ENCODE results near the gene TOP2A. TPM values are rescaled to one million over a fixed set of nuclear protein-coding genes. Genes with fewer than 3 reads are reported as not detected.
"Not testable (repeated sequence)": the region's sequence is repeated elsewhere in the genome, so short reads cannot be mapped to it uniquely, and the experiment has no call there.

The TOP2A gene
- total and polyA plus RNA-seq, 4 donors: 0.25 to 4.4 (median 1.9) TPM

GRCh38 chr17:40409540-40409939, 8.2 kb downstream of the TOP2A start:
- intact Hi-C loops (cut with DNase I); ATAC-seq (ENCODE audit: low FRiP score): not testable (repeated sequence)

GRCh38 chr17:40407460-40407859, 10.2 kb downstream of the TOP2A start:
- DNase-seq (no peak), ATAC-seq (ENCODE audit: low FRiP score) (no peak)
- Histone ChIP-seq H3K4me3 (ENCODE audit: low read length in 2 of 2) (no peak overlapping the region), H3K36me3 (ENCODE audit: control insufficient read depth in 1 of 2, insufficient read depth in 2 of 2, low read length in 1 of 2) (no peaks in the 10 kb centered on the region), H3K27ac (ENCODE audit: low read depth in 1 of 2, low read length in 2 of 2) (no peak overlapping the region), H3K4me1 (ENCODE audit: control insufficient read depth in 1 of 2, insufficient read depth in 2 of 2, low read length in 2 of 2) (no peaks in the 10 kb centered on the region), H3K9me3 (ENCODE audit: control insufficient read depth, low read length) (no peaks in the 10 kb centered on the region), H3K27me3 (ENCODE audit: control insufficient read depth in 1 of 2, insufficient read depth in 2 of 2, low read length in 1 of 2) (no peaks in the 10 kb centered on the region)
- WGBS, 2 donors: 94 to 97% methylated on average over 3 of the region's 3 CpGs
- intact Hi-C loops (cut with DNase I): no loop called here

More at GRCh38 chr17:40409540-40409939, 8.2 kb downstream of the TOP2A start:
- DNase-seq; H3K9me3 ChIP-seq (ENCODE audit: control insufficient read depth, low read length); H3K4me1 ChIP-seq (ENCODE audit: control insufficient read depth in 1 of 2, insufficient read depth in 2 of 2, low read length in 2 of 2); H3K27ac ChIP-seq (ENCODE audit: low read depth in 1 of 2, low read length in 2 of 2); H3K36me3 ChIP-seq (ENCODE audit: control insufficient read depth in 1 of 2, insufficient read depth in 2 of 2, low read length in 1 of 2); H3K4me3 ChIP-seq (ENCODE audit: low read length in 2 of 2); H3K27me3 ChIP-seq (ENCODE audit: control insufficient read depth in 1 of 2, insufficient read depth in 2 of 2, low read length in 1 of 2): not testable (repeated sequence)
- 74 to 77% methylated on average over 4 of the region's 4 CpGs for WGBS, 2 donors

DNA sequence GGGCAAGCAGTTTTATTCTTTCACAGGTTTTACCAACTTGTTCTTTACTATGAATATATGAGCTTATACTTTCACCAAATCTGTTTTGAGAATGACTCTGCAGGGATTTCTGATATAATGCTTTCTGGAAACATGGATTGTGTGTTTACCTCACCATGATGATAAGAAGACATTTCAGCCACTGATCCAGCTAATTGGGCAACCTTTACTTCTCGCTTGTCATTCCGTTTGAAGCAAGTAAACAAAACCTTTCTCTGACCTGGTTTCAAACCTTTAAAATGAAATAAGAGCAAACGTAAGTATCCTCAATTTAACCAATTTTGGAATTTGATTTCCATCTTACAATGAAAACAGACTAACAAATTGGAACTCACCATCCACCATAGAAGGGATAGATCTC, 13.7 kb downstream of the TOP2A start:
- WGBS, 2 donors: 76 to 77% methylated on average over 3 of the region's 3 CpGs
- Histone ChIP-seq H3K9me3 (ENCODE audit: control insufficient read depth, low read length) (no peaks in the 10 kb centered on the region), H3K4me3 (ENCODE audit: low read length in 2 of 2) (no peak overlapping the region), H3K27ac (ENCODE audit: low read depth in 1 of 2, low read length in 2 of 2) (no peak overlapping the region), H3K4me1 (ENCODE audit: control insufficient read depth in 1 of 2, insufficient read depth in 2 of 2, low read length in 2 of 2) (no peaks in the 10 kb centered on the region), H3K36me3 (ENCODE audit: control insufficient read depth in 1 of 2, insufficient read depth in 2 of 2, low read length in 1 of 2) (no peaks in the 10 kb centered on the region), H3K27me3 (ENCODE audit: control insufficient read depth in 1 of 2, insufficient read depth in 2 of 2, low read length in 1 of 2) (no peaks in the 10 kb centered on the region)
- intact Hi-C loops (cut with DNase I): no loop called here
- ATAC-seq (ENCODE audit: low FRiP score): no peak
- DNase-seq: no peak

- Histone ChIP-seq H3K9me3 (ENCODE audit: control insufficient read depth, low read length) (no peaks in the 10 kb centered on the region), H3K27ac (ENCODE audit: low read depth in 1 of 2, low read length in 2 of 2) (no peak overlapping the region), H3K4me3 (ENCODE audit: low read length in 2 of 2) (no peak overlapping the region), H3K27me3 (ENCODE audit: control insufficient read depth in 1 of 2, insufficient read depth in 2 of 2, low read length in 1 of 2) (no peaks in the 10 kb centered on the region), H3K4me1 (ENCODE audit: control insufficient read depth in 1 of 2, insufficient read depth in 2 of 2, low read length in 2 of 2) (no peaks in the 10 kb centered on the region), H3K36me3 (ENCODE audit: control insufficient read depth in 1 of 2, insufficient read depth in 2 of 2, low read length in 1 of 2) (no peaks in the 10 kb centered on the region)
- intact Hi-C loops (cut with DNase I): loop anchor here in 1 of 2 donors (2.0 kb wide), 1 partner anchor 158 kb away; no protein-coding TSS in a partner anchor
- ATAC-seq (ENCODE audit: low FRiP score) (no peak), DNase-seq (no peak)
- WGBS, 2 donors: 89 to 93% methylated on average over 1 of the region's 1 CpG
These were observed 15.0 kb downstream of the TOP2A start for GRCh38 chr17:40402668-40403067.

DNA sequence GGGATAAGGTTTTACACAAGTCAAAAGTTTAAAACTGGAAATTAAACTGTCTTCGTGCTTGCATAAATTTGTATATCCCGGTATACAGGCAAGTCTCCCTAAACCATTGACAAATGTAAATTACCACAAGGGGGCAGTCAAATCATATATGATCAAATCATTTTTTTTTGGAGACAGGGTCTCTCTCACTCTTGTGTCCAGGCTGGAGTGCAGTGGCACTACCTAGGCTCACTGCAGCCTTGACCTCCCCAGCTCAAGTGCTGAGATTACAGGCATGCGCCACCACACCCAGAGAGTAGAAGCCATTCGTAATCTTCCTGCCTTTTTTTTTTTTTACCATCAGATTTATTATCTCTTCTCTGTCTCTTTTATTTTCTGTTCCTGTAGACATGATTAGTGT, 18.5 kb downstream of the TOP2A start:
- ATAC-seq (ENCODE audit: low FRiP score) (no peak), DNase-seq (no peak)
- H3K4me1 ChIP-seq (ENCODE audit: control insufficient read depth in 1 of 2, insufficient read depth in 2 of 2, low read length in 2 of 2): no peaks in the 10 kb centered on the region
- H3K9me3 ChIP-seq (ENCODE audit: control insufficient read depth, low read length): no peaks in the 10 kb centered on the region
- no peak overlapping the region for H3K4me3 ChIP-seq (ENCODE audit: low read length in 2 of 2)
- intact Hi-C loops (cut with DNase I): loop anchor here (5.0 to 10.0 kb wide), 3 partner anchors 76 to 136 kb away; no protein-coding TSS in a partner anchor
- no peak overlapping the region for H3K27ac ChIP-seq (ENCODE audit: low read depth in 1 of 2, low read length in 2 of 2)
- WGBS, 2 donors: 46% methylated on average over 4 of the region's 4 CpGs
- no peaks in the 10 kb centered on the region for H3K27me3 ChIP-seq (ENCODE audit: control insufficient read depth in 1 of 2, insufficient read depth in 2 of 2, low read length in 1 of 2)
- H3K36me3 ChIP-seq (ENCODE audit: control insufficient read depth in 1 of 2, insufficient read depth in 2 of 2, low read length in 1 of 2): no peaks in the 10 kb centered on the region

GRCh38 chr17:40386555-40386954, 31.1 kb downstream of the TOP2A start:
- intact Hi-C loops (cut with DNase I); H3K36me3 ChIP-seq (ENCODE audit: control insufficient read depth in 1 of 2, insufficient read depth in 2 of 2, low read length in 1 of 2); H3K27ac ChIP-seq (ENCODE audit: low read depth in 1 of 2, low read length in 2 of 2); DNase-seq; H3K4me1 ChIP-seq (ENCODE audit: control insufficient read depth in 1 of 2, insufficient read depth in 2 of 2, low read length in 2 of 2); H3K27me3 ChIP-seq (ENCODE audit: control insufficient read depth in 1 of 2, insufficient read depth in 2 of 2, low read length in 1 of 2); ATAC-seq (ENCODE audit: low FRiP score); H3K9me3 ChIP-seq (ENCODE audit: control insufficient read depth, low read length); H3K4me3 ChIP-seq (ENCODE audit: low read length in 2 of 2): not testable (repeated sequence)
- 93 to 94% methylated on average over 3 of the region's 3 CpGs for WGBS, 2 donors

DNA sequence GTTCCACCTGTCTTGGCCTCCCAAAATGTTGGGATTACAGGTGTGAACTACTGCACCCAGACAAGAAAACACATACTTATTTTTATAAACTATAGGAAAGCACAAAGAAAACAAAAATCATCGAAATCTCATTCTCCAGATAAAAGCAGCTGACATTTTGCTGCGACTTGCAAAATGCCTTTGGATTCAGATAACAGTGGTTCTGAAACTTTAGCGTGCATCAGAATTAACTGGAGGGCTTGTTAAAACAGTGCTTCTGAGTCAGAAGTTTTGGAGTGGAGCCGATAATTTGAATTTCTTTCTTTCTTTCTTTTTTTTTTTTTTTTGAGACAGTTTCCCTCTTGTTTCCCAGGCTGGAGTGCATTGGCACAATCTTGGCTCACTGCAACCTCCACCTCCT, 35.4 kb downstream of the TOP2A start:
- 70 to 77% methylated on average over 4 of the region's 4 CpGs for WGBS, 2 donors
- intact Hi-C loops (cut with DNase I): no loop called here

GRCh38 chr17:40378966-40379365, 38.7 kb downstream of the TOP2A start:
- no peak overlapping the region for H3K27ac ChIP-seq (ENCODE audit: low read depth in 1 of 2, low read length in 2 of 2)
- intact Hi-C loops (cut with DNase I): no loop called here
- WGBS, 2 donors: 93 to 97% methylated on average over 7 of the region's 7 CpGs

More for the DNA sequence above, 35.4 kb downstream of the TOP2A start:
- Histone ChIP-seq H3K36me3 (ENCODE audit: control insufficient read depth in 1 of 2, insufficient read depth in 2 of 2, low read length in 1 of 2) (no peaks in the 10 kb centered on the region), H3K4me3 (ENCODE audit: low read length in 2 of 2) (no peak overlapping the region), H3K9me3 (ENCODE audit: control insufficient read depth, low read length) (no peaks in the 10 kb centered on the region), H3K4me1 (ENCODE audit: control insufficient read depth in 1 of 2, insufficient read depth in 2 of 2, low read length in 2 of 2) (no peaks in the 10 kb centered on the region), H3K27ac (ENCODE audit: low read depth in 1 of 2, low read length in 2 of 2) (no peak overlapping the region), H3K27me3 (ENCODE audit: control insufficient read depth in 1 of 2, insufficient read depth in 2 of 2, low read length in 1 of 2) (no peaks in the 10 kb centered on the region)
- DNase-seq (no peak), ATAC-seq (ENCODE audit: low FRiP score) (no peak)

DNA sequence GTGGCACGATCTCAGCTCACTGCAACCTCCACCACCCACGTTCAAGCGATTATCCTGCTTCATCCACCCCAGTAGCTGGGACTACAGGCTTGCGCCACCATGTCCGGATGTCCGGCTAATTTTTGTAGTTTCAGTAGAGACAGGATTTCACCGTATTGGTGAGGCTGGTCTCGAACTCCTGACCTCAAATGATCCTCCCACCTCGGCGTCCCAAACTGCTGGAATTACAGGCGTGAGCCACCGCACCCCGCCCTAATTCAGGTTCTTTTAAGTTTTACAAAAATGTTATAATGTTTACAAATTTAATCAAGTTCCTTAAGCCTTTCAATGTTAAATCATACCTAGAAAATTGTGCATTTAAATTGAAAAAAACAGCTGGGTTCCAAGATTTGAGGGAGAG, 39.9 kb downstream of the TOP2A start:
- Histone ChIP-seq H3K4me1 (ENCODE audit: control insufficient read depth in 1 of 2, insufficient read depth in 2 of 2, low read length in 2 of 2) (no peaks in the 10 kb centered on the region), H3K27ac (ENCODE audit: low read depth in 1 of 2, low read length in 2 of 2) (no peak overlapping the region), H3K27me3 (ENCODE audit: control insufficient read depth in 1 of 2, insufficient read depth in 2 of 2, low read length in 1 of 2) (no peaks in the 10 kb centered on the region), H3K4me3 (ENCODE audit: low read length in 2 of 2) (no peak overlapping the region), H3K9me3 (ENCODE audit: control insufficient read depth, low read length) (no peaks in the 10 kb centered on the region), H3K36me3 (ENCODE audit: control insufficient read depth in 1 of 2, insufficient read depth in 2 of 2, low read length in 1 of 2) (no peaks in the 10 kb centered on the region)
- no peak for DNase-seq
- intact Hi-C loops (cut with DNase I): no loop called here
- WGBS, 2 donors: 90 to 92% methylated on average over 13 of the region's 13 CpGs
- no peak for ATAC-seq (ENCODE audit: low FRiP score)

More at GRCh38 chr17:40378966-40379365, 38.7 kb downstream of the TOP2A start:
- Histone ChIP-seq H3K4me1 (ENCODE audit: control insufficient read depth in 1 of 2, insufficient read depth in 2 of 2, low read length in 2 of 2) (no peaks in the 10 kb centered on the region), H3K36me3 (ENCODE audit: control insufficient read depth in 1 of 2, insufficient read depth in 2 of 2, low read length in 1 of 2) (no peaks in the 10 kb centered on the region), H3K9me3 (ENCODE audit: control insufficient read depth, low read length) (no peaks in the 10 kb centered on the region), H3K27me3 (ENCODE audit: control insufficient read depth in 1 of 2, insufficient read depth in 2 of 2, low read length in 1 of 2) (no peaks in the 10 kb centered on the region), H3K4me3 (ENCODE audit: low read length in 2 of 2) (no peak overlapping the region)
- DNase-seq: no peak
- ATAC-seq (ENCODE audit: low FRiP score): no peak

Measured in aorta (tissue), 5 donors.